HL-60 (cell line): ENCODE data around the gene MLH1.
"Not testable (repeated sequence)": the region's sequence is repeated elsewhere in the genome, so short reads cannot be mapped to it uniquely, and the experiment has no call there.

ENCODE experiments used
- DNase-seq, 2 experiments: peaks; one replicate each; pipeline ENCODE4 v3.0.0-alpha.2; 2010 to 2020; ENCODE audit warnings: low read depth in 1 of 2, low spot score in 1 of 2
- H3K27ac ChIP-seq: fragments of 250-450 bp; sonication (Bioruptor Pico); replicated peaks from 2 replicates; pipeline ENCODE4 v1.5.1; 2020; ENCODE audit warnings: mild to moderate bottlenecking, moderate library complexity
- H3K27me3 ChIP-seq: fragments of 250-450 bp; sonication (Bioruptor Pico); 2 replicates; pipeline ENCODE4 v1.5.1; 2021; ENCODE audit warnings: mild to moderate bottlenecking, moderate library complexity; ENCODE audit not compliant: insufficient read depth, poor library complexity, severe bottlenecking
- H3K4me3 ChIP-seq: replicated peaks from 2 replicates; pipeline ENCODE4 v1.5.1; 2011; ENCODE audit warnings: mild to moderate bottlenecking, control low read depth, low read length; ENCODE audit not compliant: insufficient read depth
- GABPA ChIP-seq: IDR thresholded peaks from 2 replicates; pipeline ENCODE4 v1.6.1; 2012; ENCODE audit warnings: low read depth
- POLR2AphosphoS5 ChIP-seq: IDR thresholded peaks from 2 replicates; pipeline ENCODE4 v1.6.1; 2012; ENCODE audit warnings: low read depth
- SPI1 ChIP-seq: IDR thresholded peaks from 2 replicates; pipeline ENCODE4 v1.6.1; 2012; ENCODE audit warnings: low read depth, mild to moderate bottlenecking, borderline replicate concordance
- TF ChIP-seq, protein P1 (sequence below): IDR thresholded peaks from one replicate; pipeline ENCODE4 v1.5.1; 2011; ENCODE audit warnings: low read length, control low read depth, inconsistent platforms; ENCODE audit not compliant: insufficient read depth
- TF ChIP-seq, protein P2 (sequence below): IDR thresholded peaks from 2 replicates; pipeline ENCODE4 v1.6.1; 2012; ENCODE audit warnings: low read depth; ENCODE audit not compliant: insufficient replicate concordance

Gene MLH1

DNA sequence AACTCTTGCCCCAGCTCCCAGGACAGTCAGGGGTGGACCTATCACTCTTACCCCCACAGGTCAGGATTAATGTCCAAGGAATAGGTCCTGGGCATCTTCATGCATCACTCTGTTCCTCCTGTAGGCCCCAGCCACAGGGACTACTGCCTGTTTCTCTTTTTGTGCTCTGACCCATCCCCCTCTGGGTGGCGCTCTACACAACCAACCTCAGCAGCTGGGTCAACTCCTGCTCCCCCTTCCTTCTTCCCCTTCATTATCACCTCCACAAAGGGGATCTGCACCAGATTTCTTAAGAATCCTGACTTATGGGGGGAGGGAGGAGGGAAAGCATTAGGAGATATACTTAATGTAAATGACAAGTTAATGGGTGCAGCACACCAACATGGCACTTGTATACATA lies 36.3 kb upstream of the MLH1 start:
- TF ChIP-seq, protein P1, sequence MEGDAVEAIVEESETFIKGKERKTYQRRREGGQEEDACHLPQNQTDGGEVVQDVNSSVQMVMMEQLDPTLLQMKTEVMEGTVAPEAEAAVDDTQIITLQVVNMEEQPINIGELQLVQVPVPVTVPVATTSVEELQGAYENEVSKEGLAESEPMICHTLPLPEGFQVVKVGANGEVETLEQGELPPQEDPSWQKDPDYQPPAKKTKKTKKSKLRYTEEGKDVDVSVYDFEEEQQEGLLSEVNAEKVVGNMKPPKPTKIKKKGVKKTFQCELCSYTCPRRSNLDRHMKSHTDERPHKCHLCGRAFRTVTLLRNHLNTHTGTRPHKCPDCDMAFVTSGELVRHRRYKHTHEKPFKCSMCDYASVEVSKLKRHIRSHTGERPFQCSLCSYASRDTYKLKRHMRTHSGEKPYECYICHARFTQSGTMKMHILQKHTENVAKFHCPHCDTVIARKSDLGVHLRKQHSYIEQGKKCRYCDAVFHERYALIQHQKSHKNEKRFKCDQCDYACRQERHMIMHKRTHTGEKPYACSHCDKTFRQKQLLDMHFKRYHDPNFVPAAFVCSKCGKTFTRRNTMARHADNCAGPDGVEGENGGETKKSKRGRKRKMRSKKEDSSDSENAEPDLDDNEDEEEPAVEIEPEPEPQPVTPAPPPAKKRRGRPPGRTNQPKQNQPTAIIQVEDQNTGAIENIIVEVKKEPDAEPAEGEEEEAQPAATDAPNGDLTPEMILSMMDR, result peak; percentile 0
- no peak for TF ChIP-seq SPI1
- no peak for DNase-seq
- Histone ChIP-seq H3K27me3 (no peaks in the 10 kb centered on the region), H3K4me3 (no peak overlapping the region), H3K27ac (no peak overlapping the region)

DNA sequence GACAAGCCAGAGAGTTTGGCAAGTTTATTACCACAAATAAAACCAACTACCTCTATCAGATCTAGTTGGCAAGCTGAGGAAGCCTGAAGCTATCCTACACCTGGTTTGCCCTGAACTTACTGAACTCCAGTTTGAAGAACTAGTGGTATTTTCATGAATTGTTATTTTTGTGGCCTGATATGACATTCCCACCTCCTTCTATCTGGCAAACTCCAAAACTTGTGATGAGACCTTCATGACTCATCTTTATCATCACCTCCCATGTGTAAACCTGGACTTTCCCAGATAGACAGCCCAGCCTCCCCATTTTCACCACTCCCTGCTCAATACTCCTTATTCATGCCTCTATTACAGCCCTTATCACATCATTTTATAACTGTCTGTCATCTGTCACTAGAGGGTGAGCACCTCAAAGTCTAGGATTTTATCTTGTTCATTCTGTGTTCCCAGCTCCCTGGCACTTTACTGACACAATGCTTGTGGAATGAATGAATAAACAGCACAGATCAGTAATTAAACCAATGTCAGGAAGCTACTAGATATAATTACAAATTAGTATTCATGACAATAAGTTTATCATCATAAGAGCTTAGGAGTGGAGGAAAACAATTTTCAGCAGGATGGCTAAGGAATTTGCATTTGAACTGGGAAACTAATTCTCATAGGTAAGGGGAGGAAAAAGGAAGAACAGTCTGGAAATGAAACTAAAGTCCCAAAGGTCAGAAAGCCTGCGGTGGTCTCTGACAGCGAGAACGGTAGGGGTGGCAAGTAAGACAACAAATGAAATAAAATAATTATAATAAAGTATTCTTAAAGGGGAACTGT lies 35.2 kb upstream of the MLH1 start:
- Histone ChIP-seq H3K27ac (no peak overlapping the region), H3K27me3 (no peaks in the 10 kb centered on the region), H3K4me3 (no peak overlapping the region)
- no peak for DNase-seq
- TF ChIP-seq, protein P1, result no peak
- TF ChIP-seq GABPA (no peak), POLR2AphosphoS5 (no peak), SPI1 (no peak)
- TF ChIP-seq, protein P2, sequence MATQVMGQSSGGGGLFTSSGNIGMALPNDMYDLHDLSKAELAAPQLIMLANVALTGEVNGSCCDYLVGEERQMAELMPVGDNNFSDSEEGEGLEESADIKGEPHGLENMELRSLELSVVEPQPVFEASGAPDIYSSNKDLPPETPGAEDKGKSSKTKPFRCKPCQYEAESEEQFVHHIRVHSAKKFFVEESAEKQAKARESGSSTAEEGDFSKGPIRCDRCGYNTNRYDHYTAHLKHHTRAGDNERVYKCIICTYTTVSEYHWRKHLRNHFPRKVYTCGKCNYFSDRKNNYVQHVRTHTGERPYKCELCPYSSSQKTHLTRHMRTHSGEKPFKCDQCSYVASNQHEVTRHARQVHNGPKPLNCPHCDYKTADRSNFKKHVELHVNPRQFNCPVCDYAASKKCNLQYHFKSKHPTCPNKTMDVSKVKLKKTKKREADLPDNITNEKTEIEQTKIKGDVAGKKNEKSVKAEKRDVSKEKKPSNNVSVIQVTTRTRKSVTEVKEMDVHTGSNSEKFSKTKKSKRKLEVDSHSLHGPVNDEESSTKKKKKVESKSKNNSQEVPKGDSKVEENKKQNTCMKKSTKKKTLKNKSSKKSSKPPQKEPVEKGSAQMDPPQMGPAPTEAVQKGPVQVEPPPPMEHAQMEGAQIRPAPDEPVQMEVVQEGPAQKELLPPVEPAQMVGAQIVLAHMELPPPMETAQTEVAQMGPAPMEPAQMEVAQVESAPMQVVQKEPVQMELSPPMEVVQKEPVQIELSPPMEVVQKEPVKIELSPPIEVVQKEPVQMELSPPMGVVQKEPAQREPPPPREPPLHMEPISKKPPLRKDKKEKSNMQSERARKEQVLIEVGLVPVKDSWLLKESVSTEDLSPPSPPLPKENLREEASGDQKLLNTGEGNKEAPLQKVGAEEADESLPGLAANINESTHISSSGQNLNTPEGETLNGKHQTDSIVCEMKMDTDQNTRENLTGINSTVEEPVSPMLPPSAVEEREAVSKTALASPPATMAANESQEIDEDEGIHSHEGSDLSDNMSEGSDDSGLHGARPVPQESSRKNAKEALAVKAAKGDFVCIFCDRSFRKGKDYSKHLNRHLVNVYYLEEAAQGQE, result no peak

DNA sequence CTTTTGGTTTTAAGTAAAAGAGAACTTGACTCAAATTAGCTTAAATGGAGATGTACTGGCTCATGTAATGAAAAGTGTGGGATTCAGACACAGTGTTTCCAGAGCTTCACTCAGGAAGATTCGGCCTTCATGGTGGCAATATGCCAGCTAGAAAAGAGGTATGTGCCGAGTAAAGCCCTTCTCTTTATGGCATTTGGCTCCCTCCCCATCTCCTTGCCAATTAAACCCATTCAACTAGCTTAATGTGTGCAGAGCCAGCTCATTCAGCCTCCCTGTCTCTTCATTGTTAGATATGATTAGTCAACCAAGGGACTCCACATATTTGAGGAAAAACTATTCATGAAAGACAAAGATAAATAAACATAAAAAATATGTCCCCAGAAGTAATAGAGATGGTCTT lies 33.5 kb upstream of the MLH1 start:
- H3K27me3 ChIP-seq, result no peaks in the 10 kb centered on the region
- no peak overlapping the region for H3K4me3 ChIP-seq
- no peak for DNase-seq
- no peak overlapping the region for H3K27ac ChIP-seq
- TF ChIP-seq SPI1 (no peak), POLR2AphosphoS5 (no peak), GABPA (no peak)
- TF ChIP-seq, protein P2, result no peak
- TF ChIP-seq, protein P1, result no peak

DNA sequence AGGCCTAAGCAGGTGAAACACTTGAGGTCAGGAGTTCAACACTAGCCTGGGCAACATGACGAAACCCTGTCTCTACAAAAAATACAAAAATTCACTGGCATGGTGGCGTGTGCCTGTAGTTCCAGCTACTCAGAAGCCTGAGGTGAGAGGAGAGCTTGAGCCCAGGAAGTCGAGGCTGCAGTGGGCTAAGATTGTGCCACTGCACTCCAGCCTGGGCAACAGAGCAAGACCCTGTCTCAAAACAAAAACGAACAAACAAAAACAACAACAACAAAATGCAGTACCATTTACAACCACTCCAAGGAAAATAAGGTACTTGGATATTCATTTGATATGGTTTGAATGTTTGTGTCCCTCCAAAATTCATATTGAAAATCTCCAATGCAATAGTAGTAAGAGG lies 32.8 kb upstream of the MLH1 start:
- Histone ChIP-seq H3K27ac (no peak overlapping the region), H3K27me3 (no peaks in the 10 kb centered on the region), H3K4me3 (no peak overlapping the region)
- TF ChIP-seq, protein P1, result no peak
- TF ChIP-seq GABPA, result no peak
- TF ChIP-seq, protein P2, result no peak
- TF ChIP-seq SPI1, result no peak
- no peak for TF ChIP-seq POLR2AphosphoS5
- no peak for DNase-seq

DNA sequence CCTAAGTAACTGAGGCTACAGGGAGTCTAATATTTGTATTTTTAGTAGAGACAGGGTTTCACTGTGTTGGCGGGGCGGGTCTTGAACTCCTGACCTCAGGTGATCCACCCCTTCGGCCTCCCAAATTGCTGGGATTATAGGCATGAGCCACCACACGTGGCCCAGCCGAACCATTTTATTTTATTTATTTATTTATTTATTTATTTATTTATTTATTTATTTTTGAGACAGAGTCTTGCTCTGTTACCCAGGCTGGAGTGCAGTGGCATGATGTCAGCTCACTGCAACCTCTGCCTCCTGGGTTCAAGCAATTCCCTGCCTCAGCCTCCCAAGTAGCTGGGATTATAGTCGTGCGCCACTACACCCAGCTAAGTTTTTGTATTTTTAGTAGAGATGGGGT lies 30.3 kb upstream of the MLH1 start:
- H3K27me3 ChIP-seq, DNase-seq, H3K4me3 ChIP-seq, H3K27ac ChIP-seq: not testable (repeated sequence)
